ENCODE data around the gene ATP5F1D. TPM values are rescaled to one million over a fixed set of nuclear protein-coding genes. Genes with fewer than 3 reads are reported as not detected.
"Not testable (repeated sequence)": the region's sequence is repeated elsewhere in the genome, so short reads cannot be mapped to it uniquely, and the experiment has no call there.

ATP5F1D gene
- total RNA-seq, 2 donors from 2014 or later: 144 to 159 TPM

GRCh38 chr19:1245494-1246264 lies 4.1 kb downstream of the ATP5F1D start:
- Mint-ChIP-seq H3K9me3 (no peaks in the 10 kb centered on the region), H3K4me3 (no peak overlapping the region), H3K27me3 (ENCODE audit: insufficient read depth) (no peaks in the 10 kb centered on the region), H3K4me1 (peaks cover 5% of the 10 kb centered on the region), H3K27ac (no peak overlapping the region), H3K36me3 (ENCODE audit: low read depth) (peaks cover 3% of the 10 kb centered on the region)
- TF ChIP-seq, protein P1, sequence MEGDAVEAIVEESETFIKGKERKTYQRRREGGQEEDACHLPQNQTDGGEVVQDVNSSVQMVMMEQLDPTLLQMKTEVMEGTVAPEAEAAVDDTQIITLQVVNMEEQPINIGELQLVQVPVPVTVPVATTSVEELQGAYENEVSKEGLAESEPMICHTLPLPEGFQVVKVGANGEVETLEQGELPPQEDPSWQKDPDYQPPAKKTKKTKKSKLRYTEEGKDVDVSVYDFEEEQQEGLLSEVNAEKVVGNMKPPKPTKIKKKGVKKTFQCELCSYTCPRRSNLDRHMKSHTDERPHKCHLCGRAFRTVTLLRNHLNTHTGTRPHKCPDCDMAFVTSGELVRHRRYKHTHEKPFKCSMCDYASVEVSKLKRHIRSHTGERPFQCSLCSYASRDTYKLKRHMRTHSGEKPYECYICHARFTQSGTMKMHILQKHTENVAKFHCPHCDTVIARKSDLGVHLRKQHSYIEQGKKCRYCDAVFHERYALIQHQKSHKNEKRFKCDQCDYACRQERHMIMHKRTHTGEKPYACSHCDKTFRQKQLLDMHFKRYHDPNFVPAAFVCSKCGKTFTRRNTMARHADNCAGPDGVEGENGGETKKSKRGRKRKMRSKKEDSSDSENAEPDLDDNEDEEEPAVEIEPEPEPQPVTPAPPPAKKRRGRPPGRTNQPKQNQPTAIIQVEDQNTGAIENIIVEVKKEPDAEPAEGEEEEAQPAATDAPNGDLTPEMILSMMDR (conservative IDR thresholded peaks at IDR 0.05): no peak
- Histone ChIP-seq H3K4me3 (ENCODE audit: low read length) (no peak overlapping the region), H3K27me3 (ENCODE audit: control insufficient read depth, insufficient read depth, low read length, poor library complexity, severe bottlenecking) (no peaks in the 10 kb centered on the region), H3K36me3 (ENCODE audit: control insufficient read depth, insufficient read depth, low read length) (no peaks in the 10 kb centered on the region), H3K4me1 (ENCODE audit: control insufficient read depth, insufficient read depth, low read length) (peaks cover 5% of the 10 kb centered on the region), H3K9ac (ENCODE audit: extremely low read depth, low read length, poor library complexity, severe bottlenecking) (no peak overlapping the region), H3K9me3 (ENCODE audit: control insufficient read depth, low read length) (no peaks in the 10 kb centered on the region), H3K27ac (ENCODE audit: low read depth, low read length) (no peak overlapping the region)
- DNase-seq: peak; percentile 68
- WGBS, 2 experiments (ENCODE audit: insufficient coverage in 1 of 2, insufficient read length in 1 of 2): 93 to 96% methylated on average over 18 to 25 of the region's 26 CpGs

- 88 to 92% methylated on average over 13 to 27 of the region's 27 CpGs for WGBS, 2 experiments (ENCODE audit: insufficient coverage in 1 of 2, insufficient read length in 1 of 2)
- H3K9me3 Mint-ChIP-seq; H3K4me1 ChIP-seq (ENCODE audit: control insufficient read depth, insufficient read depth, low read length); H3K27ac Mint-ChIP-seq; H3K4me3 Mint-ChIP-seq; H3K9me3 ChIP-seq (ENCODE audit: control insufficient read depth, low read length); H3K27ac ChIP-seq (ENCODE audit: low read depth, low read length); H3K27me3 Mint-ChIP-seq (ENCODE audit: insufficient read depth); H3K36me3 Mint-ChIP-seq (ENCODE audit: low read depth); H3K4me1 Mint-ChIP-seq; H3K4me3 ChIP-seq (ENCODE audit: low read length); H3K9ac ChIP-seq (ENCODE audit: extremely low read depth, low read length, poor library complexity, severe bottlenecking); H3K36me3 ChIP-seq (ENCODE audit: control insufficient read depth, insufficient read depth, low read length); DNase-seq; H3K27me3 ChIP-seq (ENCODE audit: control insufficient read depth, insufficient read depth, low read length, poor library complexity, severe bottlenecking): not testable (repeated sequence)
These were observed 4.9 kb downstream of the ATP5F1D start for GRCh38 chr19:1246265-1247087.

DNA sequence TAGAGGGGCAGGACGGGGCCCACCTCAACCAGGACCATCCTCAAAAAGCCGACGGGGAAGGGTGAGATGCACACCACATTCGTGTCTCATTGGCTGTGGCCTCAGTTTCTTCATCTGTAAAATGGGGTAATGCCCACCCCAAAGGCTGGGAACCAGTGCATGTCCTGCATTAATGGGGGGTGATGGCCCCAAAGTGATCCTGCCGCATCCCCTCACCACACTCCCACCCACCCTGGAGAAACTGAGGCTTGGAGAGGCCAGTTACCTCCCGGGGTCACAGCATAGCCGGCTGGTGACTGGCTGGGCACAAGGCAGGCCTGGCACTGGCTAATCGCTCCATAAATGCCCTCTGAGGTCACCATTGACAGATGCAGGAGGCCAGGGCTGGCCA lies 6.2 kb downstream of the ATP5F1D start:
- DNase-seq: no peak
- H3K36me3 ChIP-seq (ENCODE audit: control insufficient read depth, insufficient read depth, low read length): peaks cover 13% of the 10 kb centered on the region
- 90 to 93% methylated on average over 6 to 8 of the region's 8 CpGs for WGBS, 2 experiments (ENCODE audit: insufficient coverage in 1 of 2, insufficient read length in 1 of 2)
- H3K4me3 ChIP-seq (ENCODE audit: low read length): peak overlapping the region; percentile 58
- no peaks in the 10 kb centered on the region for H3K9me3 Mint-ChIP-seq
- H3K27me3 Mint-ChIP-seq (ENCODE audit: insufficient read depth): no peaks in the 10 kb centered on the region
- peaks cover 2% of the 10 kb centered on the region for H3K4me1 Mint-ChIP-seq
- peaks cover 11% of the 10 kb centered on the region for H3K36me3 Mint-ChIP-seq (ENCODE audit: low read depth)
- H3K27ac ChIP-seq (ENCODE audit: low read depth, low read length): no peak overlapping the region
- H3K9ac ChIP-seq (ENCODE audit: extremely low read depth, low read length, poor library complexity, severe bottlenecking): peak overlapping the region; percentile 38
- peak overlapping the region; percentile 87 for H3K4me3 Mint-ChIP-seq
- TF ChIP-seq, protein P1 (conservative IDR thresholded peaks at IDR 0.05): no peak
- H3K27ac Mint-ChIP-seq: no peak overlapping the region
- H3K4me1 ChIP-seq (ENCODE audit: control insufficient read depth, insufficient read depth, low read length): peaks cover 5% of the 10 kb centered on the region
- no peaks in the 10 kb centered on the region for H3K27me3 ChIP-seq (ENCODE audit: control insufficient read depth, insufficient read depth, low read length, poor library complexity, severe bottlenecking)
- no peaks in the 10 kb centered on the region for H3K9me3 ChIP-seq (ENCODE audit: control insufficient read depth, low read length)

All from endodermal cell (in vitro differentiated cells).